ENCODE measurements around the gene TAF12.
A peak's percentile ranks its signal among the peaks of the same experiment; 100 is the strongest.
"Not testable (repeated sequence)": the region's sequence is repeated elsewhere in the genome, so short reads cannot be mapped to it uniquely, and the experiment has no call there.

The TAF12 gene

DNA sequence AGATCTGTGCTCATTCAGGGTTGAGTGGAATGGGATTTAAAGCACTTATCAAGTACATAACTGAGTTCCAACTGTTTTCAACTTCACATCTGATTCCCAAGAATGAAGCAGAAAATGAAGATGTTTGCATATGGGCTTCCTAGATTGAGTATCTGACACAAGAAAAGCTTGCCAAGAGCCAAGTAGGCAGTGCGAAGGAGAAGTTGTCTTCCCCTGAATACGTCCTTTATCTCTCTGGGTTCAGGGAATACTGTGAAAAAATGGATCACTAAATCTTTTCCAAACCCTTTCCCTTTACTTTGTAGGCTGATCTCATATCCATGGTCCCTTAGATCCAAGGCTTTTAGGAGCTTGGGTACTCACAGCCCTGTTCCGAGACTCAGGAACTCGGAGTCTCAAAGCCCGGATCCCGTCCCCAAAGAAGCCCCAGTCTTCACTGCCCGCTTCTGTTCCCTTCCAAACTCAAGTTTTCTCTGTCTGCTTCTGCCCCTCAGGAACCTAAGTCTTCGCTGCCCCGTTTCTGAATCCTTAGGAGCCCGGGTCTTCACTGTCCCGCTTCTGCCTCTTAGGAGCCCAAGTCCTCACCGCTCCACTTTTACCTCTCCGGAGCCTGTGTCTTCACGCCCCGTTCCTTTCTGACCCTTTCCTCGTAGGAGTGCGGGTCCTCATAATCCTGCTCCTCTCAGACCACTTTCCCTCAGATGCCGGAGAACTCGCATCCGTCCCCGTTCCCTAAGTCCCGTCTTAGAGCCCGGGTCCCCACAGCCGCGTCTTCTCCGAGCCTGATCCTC lies 616 bp downstream of the TAF12 start:
- DNase-seq, result no peak

DNA sequence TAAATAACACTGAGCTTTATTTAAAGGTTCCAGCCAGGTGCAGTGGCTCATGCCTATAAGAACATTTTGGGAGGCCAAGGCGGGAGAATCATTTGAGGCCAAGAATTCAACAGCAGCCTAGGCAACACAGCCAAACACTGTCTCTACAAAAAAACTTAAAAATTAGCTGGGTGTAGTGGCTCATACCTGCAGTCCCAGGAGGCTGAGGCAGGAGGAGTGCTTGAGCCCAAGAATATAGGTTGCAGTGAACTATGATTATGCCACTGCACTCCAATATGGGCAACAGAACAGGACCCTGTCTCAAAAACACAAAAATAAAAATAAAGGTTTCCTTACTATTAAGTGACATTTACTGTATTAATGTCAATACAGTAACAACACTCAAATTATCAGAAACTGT lies 2.1 kb downstream of the TAF12 start:
- no peak for DNase-seq

DNA sequence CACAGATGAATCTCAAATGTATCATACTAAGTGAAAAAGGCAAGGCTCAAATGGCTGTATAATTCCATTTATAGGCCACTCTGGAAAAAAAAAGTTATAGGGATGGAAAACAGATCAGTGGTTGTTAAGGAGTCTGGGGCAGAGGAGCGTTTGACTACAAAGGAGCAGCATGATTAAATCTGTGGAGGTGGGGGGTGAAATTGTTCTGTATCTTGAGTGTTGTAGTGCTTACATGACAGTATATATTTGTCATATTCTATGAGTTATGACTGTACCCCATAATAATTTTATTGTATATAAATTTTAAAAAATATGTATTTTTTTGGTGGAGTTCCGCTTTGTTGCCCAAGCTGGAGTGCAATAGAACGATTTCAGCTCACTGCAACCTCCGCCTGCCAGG lies 10.3 kb downstream of the TAF12 start:
- no peak for DNase-seq

DNA sequence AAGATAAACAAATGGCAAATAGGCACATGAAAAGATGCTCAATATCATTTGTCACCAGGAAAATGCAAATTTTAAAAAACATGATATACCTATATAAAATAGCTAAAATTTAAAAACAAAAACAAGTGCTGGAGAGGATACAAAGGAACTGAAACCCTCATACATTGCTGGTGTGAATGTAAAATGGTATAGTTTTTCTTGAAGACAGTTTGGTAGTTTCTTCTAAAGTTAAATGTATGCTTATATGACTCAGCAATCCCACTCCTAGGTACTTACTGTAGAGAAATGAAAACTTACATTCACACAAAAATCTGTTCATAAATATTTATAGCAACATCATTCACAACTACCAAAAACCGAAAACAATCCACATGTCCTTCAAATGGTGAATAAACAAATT lies 11.2 kb downstream of the TAF12 start:
- DNase-seq, result no peak

DNA sequence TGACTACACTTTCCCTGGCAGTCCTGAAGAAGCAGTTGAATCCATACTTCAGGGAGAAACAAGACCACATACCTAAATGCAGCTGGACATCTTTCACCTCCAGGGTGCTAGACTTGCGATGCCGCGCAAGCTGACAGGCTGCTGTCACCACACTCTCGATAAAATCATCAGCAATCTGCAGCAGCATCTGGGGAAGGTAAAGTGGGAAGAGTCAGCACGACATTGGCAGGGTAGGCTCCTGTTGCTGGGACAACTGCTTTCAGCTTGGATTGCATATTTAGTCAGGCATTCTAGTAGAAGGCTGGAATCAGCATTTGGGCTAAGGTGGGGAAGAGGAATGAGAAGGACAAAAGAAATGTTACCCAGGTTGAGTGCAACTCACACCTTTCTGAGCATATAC lies 29.7 kb downstream of the TAF12 start:
- no peak for DNase-seq

DNA sequence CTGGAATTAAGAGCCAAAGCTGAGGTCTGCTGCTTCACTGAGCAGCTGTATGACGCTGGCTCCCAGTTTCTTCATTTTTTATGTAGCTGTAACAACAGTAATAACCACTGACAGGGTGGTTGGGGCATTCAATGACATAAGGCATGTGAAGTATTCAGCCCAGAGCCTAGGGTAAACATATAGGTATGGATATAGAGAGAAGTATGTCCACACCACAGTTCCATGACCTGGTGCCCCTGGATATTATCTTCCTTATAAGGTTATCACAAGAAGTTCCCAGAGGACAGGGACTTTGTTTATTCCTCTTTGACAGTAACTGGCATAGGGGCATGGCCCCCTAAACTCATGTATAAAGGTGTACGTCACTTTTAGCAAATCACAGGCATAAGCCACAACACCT lies 36.1 kb downstream of the TAF12 start:
- DNase-seq, result no peak

DNA sequence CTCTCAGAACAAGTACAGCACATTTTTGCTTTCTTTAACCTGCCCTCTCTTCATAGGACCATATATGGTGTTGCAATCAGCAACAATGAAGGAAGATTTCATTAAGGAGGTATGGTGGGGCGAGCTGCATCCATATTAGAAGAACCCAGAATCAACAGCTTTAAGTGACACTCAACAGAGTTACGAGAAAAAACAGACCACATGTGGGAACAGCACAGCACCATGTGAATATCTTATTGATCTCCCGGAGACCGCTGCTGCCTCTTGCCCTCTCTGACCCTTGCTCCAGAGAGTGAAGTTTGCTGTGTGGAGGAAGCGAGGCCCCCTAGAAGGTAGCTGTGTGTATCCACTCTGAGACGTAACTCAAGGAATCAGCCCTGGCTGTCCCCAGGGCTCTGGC lies 37.9 kb downstream of the TAF12 start:
- no peak for DNase-seq

DNA sequence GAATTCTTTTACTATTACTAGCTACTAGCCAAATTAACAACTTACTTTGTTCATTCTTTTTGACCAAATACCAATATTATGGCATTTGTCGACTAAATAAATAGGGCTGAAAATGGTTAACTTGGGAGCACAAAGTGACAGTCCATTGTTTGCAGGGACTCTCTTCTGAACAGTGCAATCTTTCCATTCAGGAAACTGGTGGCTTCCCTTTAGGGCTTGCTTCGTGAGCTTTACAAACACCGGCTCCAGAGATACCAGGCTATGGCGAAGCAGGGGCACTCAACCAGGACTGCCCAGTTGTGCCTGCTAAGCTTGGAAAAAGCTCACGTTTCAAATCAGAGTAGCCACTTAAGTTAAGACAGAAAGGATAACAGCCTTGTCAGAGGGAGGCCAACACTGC lies 38.5 kb downstream of the TAF12 start:
- DNase-seq, result no peak

DNA sequence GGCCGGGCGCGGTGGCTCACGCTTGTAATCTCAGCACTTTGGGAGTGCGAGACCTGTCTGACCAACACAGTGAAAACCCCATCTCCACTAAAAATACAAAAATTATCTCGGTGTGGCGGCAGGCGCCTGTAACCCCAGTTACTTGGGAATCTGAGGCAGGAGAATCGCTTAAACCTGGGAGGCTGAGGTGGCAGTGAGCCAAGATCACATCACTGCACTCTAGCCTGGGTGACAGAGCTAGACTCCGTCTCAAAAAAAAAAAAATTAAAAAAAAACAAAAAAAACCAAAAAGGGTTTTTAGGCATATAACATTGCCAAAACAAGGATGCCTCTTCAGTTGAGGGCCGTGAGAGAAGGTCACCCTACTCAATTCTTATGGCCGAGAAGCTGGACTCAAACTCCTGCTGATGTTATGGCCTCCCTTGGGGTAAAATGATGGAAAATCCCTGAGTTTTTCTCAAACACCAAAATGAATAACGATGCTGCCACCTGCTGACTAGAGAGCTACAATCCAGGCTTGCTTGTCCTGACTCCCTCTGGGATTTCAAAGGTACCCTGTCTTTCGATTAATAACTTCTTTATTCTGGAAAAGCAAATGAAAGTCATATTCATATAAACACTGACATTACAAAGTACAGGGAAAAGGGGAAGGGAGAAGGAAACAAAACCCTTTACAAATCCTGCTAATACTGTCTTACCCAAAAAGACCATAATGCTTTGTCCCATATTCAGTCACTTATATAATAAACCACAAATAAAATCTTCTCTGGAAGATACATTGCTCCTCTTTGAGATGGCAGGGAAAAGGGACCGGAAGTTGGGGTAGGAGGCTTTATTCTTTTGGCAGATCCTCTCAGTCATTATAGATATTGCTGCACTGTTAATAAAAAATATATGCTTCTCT lies 40.1 kb downstream of the TAF12 start:
- DNase-seq, result peak; percentile 10

DNA sequence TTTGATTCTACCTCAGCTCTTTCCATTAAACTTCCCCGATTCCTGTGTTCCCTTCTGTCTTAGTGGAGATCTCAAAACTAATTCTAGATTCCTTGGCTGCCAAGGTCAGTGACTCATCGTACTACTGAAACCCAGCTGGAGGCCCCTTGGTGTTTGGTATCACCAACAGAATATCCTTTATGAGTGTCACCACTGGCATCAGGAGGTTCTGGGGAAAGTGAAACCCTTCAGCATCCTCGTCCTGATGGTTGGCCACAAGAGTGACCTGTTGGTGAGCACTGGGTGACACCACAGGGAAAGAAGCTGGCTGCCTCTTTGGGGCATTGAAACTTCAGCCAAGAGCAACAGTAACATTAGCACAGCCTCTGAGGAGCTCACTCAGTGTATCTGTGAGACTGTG lies 41.2 kb downstream of the TAF12 start:
- DNase-seq, result no peak

DNA sequence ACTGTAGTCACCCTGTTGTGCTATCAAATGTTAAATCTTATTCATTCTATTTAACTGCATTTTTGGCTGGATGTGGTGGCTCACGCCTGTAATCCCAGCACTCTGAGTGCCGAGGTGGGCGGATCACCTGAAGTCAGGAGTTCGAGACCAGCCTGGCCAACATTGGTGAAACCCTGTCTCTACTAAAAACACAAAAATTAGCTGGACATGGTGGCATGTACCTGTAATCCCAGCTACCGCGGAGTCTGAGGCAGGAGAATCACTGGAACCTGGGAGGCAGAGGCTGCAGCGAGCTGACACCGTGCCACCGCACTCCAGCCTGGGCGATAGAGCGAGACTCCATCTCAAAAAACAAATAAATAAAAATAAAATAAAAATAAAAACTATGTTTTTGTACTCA lies 46.6 kb downstream of the TAF12 start:
- DNase-seq, result not testable (repeated sequence)

DNA sequence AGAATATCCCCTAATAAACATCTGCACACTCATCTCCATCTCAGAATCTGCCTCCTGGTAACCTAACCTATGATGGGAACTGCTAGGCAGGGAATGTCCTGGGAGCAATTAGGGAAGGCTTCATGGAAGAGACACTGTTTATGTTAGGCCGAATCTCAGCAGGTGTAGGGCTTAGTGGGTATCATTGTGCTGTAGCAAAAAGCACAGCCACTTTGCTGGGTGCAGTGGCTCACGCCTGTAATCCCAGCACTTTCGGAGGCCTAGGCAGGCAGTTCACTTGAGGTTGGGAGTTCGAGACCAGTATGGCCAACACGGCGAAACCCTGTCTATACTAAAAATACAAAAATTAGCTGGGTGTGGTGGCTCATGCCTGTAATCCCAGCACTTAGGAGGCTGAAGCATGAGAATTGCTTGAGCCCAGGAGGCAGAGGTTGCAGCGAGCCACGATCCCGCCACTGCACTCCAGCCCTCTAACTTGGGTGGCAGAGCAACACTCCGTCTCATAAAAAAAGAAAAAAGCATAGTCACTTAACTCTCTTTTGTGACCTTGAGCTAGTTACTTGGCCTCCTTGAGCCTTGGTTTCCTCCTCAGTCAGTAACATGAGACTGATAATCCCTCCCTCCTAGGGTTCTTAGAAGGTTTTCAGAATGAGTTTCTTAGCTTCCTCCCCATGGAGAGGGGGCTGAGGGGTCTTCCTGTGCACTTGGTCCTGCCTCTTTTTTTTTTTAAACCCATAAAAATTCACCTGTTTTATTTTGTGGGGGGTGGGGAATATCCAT lies 47.3 kb downstream of the TAF12 start:
- no peak for DNase-seq

DNA sequence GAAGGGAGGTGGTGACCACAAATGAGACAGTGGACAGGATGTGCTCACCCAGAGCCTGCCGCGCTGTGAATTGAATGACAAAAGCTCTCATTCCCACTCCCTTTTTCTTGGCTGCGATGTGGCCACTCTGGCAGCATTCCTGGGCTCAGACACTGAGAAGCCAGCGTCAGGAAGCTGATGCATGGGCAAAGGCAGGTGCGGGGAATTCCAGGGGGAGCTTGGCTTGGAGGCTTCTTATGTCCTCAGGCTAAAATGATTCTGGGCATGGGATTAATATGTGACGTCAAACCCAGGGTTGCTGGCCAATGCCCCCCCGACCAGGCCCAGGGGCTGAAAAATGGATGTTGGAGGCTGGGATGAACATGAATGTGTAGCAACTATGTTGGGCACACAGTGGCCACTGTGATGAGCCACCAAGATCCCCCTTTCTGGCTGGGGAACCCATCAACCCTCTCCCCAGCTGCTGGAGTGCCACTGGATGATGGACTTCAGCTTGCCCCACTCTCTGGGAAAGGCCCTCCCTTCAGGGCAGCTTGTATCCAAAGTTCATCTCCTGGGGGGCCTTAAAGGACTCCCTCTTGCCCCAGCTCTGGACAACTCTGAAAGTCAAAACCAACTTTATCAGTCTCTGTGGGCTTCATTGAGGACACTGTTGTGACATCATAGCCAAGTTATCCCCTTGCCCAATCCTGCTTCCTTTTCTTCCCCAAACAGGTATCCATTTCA lies 48.0 kb downstream of the TAF12 start:
- not testable (repeated sequence) for DNase-seq

DNA sequence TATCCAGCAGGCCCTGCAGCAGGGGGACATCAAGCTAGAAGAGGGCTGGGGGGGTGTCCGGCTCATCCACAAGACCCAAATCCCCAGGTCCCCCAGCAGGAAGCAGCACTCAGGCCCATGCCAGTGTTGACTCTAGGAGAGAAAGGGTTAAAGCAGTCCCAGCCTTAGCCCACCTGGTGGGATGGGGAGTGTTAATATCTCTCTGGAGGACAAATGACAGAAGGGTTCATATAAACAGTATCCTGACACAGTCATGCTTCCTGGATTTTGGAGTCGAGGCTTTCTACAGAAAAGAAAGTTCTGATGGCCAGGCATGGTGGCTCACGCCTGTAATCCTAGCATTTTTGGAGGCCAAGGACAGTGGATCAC lies 48.9 kb downstream of the TAF12 start:
- DNase-seq, result not testable (repeated sequence)

DNA sequence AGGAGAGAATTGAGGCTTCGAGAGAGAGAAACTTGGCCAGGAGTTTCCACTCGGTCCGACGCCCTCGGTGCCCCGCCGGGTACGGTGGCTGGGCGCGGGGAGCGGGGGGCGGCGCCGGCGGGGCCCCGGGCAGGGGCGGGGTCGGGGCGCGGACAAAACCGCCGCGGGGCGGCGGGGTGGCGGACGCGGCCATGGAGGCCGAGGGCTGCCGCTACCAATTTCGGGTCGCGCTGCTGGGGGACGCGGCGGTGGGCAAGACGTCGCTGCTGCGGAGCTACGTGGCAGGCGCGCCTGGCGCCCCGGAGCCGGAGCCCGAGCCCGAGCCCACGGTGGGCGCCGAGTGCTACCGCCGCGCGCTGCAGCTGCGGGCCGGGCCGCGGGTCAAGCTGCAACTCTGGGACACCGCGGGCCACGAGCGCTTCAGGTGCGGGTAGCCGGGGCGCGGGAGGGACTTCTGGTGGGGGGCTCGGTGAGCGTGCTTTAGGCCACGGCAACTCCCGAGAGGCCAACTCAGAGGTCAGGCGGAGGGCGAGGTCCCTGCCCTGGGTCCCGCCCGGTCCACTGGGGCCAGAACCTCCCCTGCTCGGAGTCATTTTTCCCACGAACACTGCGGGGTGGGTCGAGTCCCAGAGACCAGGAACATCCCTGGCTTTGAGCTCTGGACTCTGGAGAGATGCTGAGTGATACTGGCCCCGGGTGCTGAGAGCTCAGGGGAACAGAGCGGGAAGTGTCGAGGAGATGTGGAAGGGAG lies 50.4 kb downstream of the TAF12 start:
- DNase-seq, result no peak

DNA sequence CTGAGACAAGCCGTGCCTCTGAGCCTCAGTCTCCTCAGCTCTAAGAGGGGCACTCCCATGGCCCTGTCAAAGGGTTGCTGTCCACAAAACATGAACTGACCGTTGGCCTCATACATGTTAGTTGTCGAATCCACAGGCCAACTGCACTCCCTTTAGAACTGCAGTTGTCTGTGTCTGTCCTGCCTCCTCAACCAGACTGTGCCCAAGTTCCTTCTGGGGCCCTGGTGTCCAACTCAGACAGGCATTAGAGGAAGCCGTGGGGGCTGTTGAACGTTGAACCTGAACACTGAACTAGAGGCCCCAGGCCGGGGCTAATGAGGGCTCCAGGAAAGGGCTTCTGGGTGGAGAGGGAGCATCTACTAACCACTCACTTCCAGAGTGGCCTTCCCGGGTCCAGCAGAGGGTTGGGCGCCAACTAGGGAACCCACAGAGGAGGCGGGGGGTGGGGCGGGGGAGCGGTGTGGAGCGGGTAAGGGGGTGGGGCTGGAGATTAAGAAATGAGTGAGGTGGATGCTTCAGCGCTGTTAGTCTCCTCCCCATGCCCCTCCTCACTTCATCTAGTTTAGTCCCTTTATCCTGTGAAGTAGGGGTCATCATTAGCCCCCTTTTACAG lies 51.1 kb downstream of the TAF12 start, which contains the start of gene RAB42:
Gene RAB42 (plus strand): TSS at position 558 of the 613 bp plus-strand sequence. CDS start 247 bp downstream, outside the sequence.
- DNase-seq, result no peak

DNA sequence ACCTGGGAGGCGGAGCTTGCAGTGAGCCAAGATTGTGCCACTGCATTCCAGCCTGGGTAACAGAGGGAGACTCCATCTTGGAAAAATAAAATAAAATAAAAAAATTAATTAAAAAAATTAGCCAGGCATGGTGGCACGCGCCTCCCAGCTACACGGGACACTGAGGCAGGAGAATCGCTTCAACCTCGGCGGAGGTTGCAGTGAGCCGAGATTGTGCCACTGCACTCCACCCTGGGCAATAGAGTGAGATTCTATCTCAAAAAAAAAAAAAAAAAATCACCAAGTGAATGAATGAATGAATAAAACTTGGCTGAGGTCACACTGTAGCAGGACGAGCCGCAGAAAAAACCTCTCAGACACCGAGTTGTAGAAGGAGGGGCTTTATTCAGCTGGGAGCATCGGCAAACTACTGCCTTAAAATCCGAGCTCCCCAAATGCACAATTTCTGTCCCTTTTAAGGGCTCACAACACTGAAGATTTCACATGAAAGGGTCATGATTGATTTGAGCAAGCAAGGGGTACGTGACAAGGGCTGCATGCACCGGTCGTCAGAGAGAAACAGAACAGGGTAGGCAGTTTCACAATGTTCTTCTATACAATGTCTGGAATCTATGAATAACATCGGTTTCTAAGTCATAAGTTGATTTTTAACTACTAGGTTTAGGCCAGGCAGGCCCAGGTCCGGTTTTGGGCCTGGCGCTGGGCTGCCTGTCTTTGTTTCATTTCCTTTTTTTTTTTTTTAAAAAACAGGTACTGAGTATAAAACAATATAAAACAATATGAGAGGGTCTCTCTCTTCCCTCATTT lies 56.1 kb downstream of the TAF12 start:
- DNase-seq, result not testable (repeated sequence)

DNA sequence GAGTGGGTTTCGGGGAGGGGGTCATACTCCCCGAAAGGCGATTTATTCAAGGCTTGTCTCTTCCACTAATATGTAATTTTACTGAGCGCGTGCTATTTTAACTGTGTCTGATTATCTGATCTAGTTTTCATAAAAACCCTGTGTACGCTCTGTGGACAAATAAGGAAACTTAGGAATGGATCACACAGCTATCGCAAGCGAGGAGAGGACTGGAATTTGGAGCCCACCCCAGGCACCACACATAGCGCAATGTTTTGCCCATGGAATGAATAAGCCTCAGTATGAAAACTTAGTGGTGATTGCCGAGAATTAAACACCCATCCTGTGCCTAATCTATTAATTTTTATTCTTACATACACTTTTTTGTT lies 60.6 kb downstream of the TAF12 start:
- DNase-seq, result no peak

DNA sequence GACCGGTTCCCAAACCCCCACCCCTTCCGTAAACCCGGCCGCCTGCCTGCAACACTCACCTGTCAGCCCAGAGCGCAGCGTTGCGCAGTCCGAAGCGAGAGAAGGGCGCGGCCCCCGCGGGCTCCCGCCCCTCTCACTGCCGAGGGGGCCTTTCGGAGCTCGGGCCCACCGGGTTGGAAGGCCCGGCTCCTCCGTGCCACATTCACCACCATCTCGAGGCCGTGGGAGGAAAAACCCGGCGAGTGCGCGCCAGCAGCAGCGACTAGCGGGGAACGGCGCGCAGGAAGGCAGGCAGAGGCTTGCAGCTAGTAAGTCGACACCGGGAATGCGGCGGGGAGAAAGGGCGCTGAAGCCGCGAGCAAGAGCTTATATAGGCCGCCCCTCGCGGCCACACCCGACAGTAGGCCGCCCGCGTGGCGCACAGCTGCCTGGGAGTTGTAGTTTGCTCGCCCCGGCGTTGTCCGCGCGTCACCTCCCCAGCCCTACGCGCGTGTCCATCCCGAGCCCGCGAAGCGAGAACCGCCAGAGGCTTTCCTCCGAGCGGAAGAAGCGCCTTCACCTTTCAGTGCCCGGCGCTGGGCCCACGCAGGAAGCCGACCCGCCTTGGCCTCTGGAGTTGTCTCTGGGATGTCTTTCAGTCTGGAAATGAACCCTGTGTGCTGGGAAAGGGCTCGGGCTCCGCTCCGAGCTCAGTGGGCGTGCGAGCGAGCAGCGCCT lies 61.2 kb downstream of the TAF12 start:
- DNase-seq, result peak; percentile 89
